Femur (tissue), 1 donor: ENCODE results near the gene RIF1.

ENCODE experiments used
- DNase-seq: peaks from one replicate; pipeline ENCODE4 v3.0.0-alpha.2; 2017

The RIF1 gene

GRCh38 chr2:151526572-151527090, 116.9 kb downstream of the RIF1 start:
- DNase-seq = no peak
